ENCODE results near the gene GUCD1.
"Not testable (repeated sequence)": the region's sequence is repeated elsewhere in the genome, so short reads cannot be mapped to it uniquely, and the experiment has no call there.

GUCD1 gene

GRCh38 chr22:24554313-24555164, at the start of gene GUCD1:
Gene GUCD1 (minus strand): TSS chr22:24555138. CDS start chr22:24554991, 147 bp downstream.
- no peak for DNase-seq

GRCh38 chr22:24603770-24604629, 49.1 kb upstream of the GUCD1 start:
- DNase-seq, result not testable (repeated sequence)

- not testable (repeated sequence) for DNase-seq
These were observed 48.2 kb upstream of the GUCD1 start, which contains the start of gene GGT1 for GRCh38 chr22:24602847-24603769. Gene GGT1 (plus strand): TSS chr22:24603193. CDS start chr22:24611082, 7,889 bp downstream.

GRCh38 chr22:24602105-24602749, 47.3 kb upstream of the GUCD1 start:
- DNase-seq, result not testable (repeated sequence)

- no peak for DNase-seq
These were observed 46.5 kb upstream of the GUCD1 start for GRCh38 chr22:24601217-24602104.

GRCh38 chr22:24599958-24600715, 45.2 kb upstream of the GUCD1 start:
- not testable (repeated sequence) for DNase-seq

- no peak for DNase-seq
These were observed 44.6 kb upstream of the GUCD1 start for GRCh38 chr22:24599514-24599913.

- not testable (repeated sequence) for DNase-seq
These were observed 42.1 kb upstream of the GUCD1 start for GRCh38 chr22:24597076-24597475.

- no peak for DNase-seq
These were observed 40.9 kb upstream of the GUCD1 start for GRCh38 chr22:24595863-24596262.

GRCh38 chr22:24595228-24595627, 40.3 kb upstream of the GUCD1 start:
- DNase-seq, result no peak

- no peak for DNase-seq
These were observed 39.7 kb upstream of the GUCD1 start for GRCh38 chr22:24594569-24595120.

GRCh38 chr22:24593836-24594568, 39.1 kb upstream of the GUCD1 start:
- DNase-seq, result no peak

- not testable (repeated sequence) for DNase-seq
These were observed 38.6 kb upstream of the GUCD1 start for GRCh38 chr22:24593559-24593835.

- no peak for DNase-seq
These were observed 38.1 kb upstream of the GUCD1 start, which contains the start of gene LRRC75B for GRCh38 chr22:24592851-24593558. Gene LRRC75B (minus strand): TSS chr22:24593073. CDS start chr22:24593039, 34 bp downstream.

- DNase-seq, result no peak
These were observed 37.3 kb upstream of the GUCD1 start for GRCh38 chr22:24592058-24592850.

GRCh38 chr22:24591286-24591830, 36.4 kb upstream of the GUCD1 start:
- no peak for DNase-seq

- no peak for DNase-seq
These were observed 35.7 kb upstream of the GUCD1 start for GRCh38 chr22:24590596-24591173.

All from NCI-H1417 (cell line).